ENCODE measurements around the gene ODAD4. TPM values are rescaled to one million over a fixed set of nuclear protein-coding genes. Genes with fewer than 3 reads are reported as not detected.

Gene ODAD4
- total RNA-seq, 1 donor from 2014 or later, result 4.5 TPM

GRCh38 chr17:41973408-41973811 lies 43.0 kb downstream of the ODAD4 start:
- Mint-ChIP-seq H3K36me3 (peaks cover 18% of the 10 kb centered on the region), H3K27me3 (no peaks in the 10 kb centered on the region), H3K4me3 (peak overlapping the region; percentile 52), H3K9me3 (no peaks in the 10 kb centered on the region), H3K27ac (peak overlapping the region; percentile 69), H3K4me1 (ENCODE audit: unreplicated experiment) (peaks cover 13% of the 10 kb centered on the region)
- no peak for TF ChIP-seq CTCF (conservative IDR thresholded peaks at IDR 0.05)
- no peak for DNase-seq (ENCODE audit: extremely low spot score, unreplicated experiment)

DNA sequence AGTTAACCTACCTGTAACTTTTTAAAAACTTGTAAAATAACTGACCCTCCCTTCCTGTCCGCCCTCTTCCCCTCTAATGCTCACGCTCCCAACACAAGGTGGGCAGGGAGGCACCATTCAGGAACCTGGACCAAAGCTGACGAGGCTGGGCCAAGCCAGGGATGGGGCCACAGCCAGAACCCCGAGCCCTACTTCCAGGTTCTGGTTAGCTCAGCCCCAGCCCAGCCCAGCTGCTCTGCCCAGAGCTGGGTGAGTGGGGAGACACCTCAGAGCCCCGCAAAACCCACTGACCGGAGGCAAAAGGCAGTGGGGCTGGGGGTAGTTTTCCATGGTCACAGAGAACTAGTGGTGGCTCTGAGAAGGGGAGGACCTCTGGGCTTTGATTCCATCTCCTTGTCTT lies 43.6 kb downstream of the ODAD4 start:
- no peak overlapping the region for H3K27ac Mint-ChIP-seq
- no peak for DNase-seq (ENCODE audit: extremely low spot score, unreplicated experiment)
- H3K27me3 Mint-ChIP-seq, result no peaks in the 10 kb centered on the region

DNA sequence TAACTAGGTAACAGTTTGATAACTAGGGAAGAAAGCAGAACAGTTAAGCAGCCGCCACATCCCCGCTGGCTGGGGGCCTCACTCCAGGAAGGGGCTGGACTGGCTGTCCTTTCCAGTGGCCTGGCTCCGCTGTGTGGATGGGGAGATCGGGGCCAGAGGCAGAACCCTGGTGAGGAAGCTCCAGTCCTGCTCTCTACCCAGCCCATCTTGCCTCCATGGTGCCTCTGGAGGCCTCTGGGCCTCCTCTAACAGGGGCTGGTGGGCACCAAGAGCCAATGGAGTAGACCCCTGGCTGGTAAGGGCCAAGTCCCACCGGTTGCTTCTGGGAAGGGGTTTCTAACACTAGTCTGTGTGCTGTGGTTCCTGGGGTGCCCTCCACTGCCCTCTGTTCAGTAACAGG lies 44.2 kb downstream of the ODAD4 start:
- TF ChIP-seq CTCF (conservative IDR thresholded peaks at IDR 0.05), result no peak
- Mint-ChIP-seq H3K27me3 (no peaks in the 10 kb centered on the region), H3K4me3 (no peak overlapping the region), H3K9me3 (no peaks in the 10 kb centered on the region), H3K36me3 (peaks cover 16% of the 10 kb centered on the region), H3K27ac (no peak overlapping the region), H3K4me1 (ENCODE audit: unreplicated experiment) (peaks cover 13% of the 10 kb centered on the region)
- no peak for DNase-seq (ENCODE audit: extremely low spot score, unreplicated experiment)

More for the DNA sequence above, 43.6 kb downstream of the ODAD4 start:
- no peak overlapping the region for H3K4me3 Mint-ChIP-seq
- no peaks in the 10 kb centered on the region for H3K9me3 Mint-ChIP-seq
- peaks cover 13% of the 10 kb centered on the region for H3K4me1 Mint-ChIP-seq (ENCODE audit: unreplicated experiment)
- peaks cover 18% of the 10 kb centered on the region for H3K36me3 Mint-ChIP-seq
- no peak for TF ChIP-seq CTCF (conservative IDR thresholded peaks at IDR 0.05)

- H3K27me3 Mint-ChIP-seq, result no peaks in the 10 kb centered on the region
- no peak overlapping the region for H3K27ac Mint-ChIP-seq
- TF ChIP-seq CTCF (conservative IDR thresholded peaks at IDR 0.05), result no peak
- no peak for DNase-seq (ENCODE audit: extremely low spot score, unreplicated experiment)
- H3K4me3 Mint-ChIP-seq, result no peak overlapping the region
- H3K36me3 Mint-ChIP-seq, result peaks cover 13% of the 10 kb centered on the region
- no peaks in the 10 kb centered on the region for H3K9me3 Mint-ChIP-seq
- H3K4me1 Mint-ChIP-seq (ENCODE audit: unreplicated experiment), result peaks cover 13% of the 10 kb centered on the region
These were observed 45.0 kb downstream of the ODAD4 start for GRCh38 chr17:41975099-41976083.

GRCh38 chr17:41976142-41976768 lies 45.8 kb downstream of the ODAD4 start:
- Mint-ChIP-seq H3K36me3 (peaks cover 14% of the 10 kb centered on the region), H3K4me1 (ENCODE audit: unreplicated experiment) (peaks cover 9% of the 10 kb centered on the region), H3K9me3 (no peaks in the 10 kb centered on the region), H3K27ac (no peak overlapping the region), H3K27me3 (no peaks in the 10 kb centered on the region), H3K4me3 (no peak overlapping the region)
- TF ChIP-seq CTCF (conservative IDR thresholded peaks at IDR 0.05), result no peak
- DNase-seq (ENCODE audit: extremely low spot score, unreplicated experiment), result no peak

Measured in type B pancreatic cell (in vitro differentiated cells).